GM18519 (cell line): ENCODE data around the gene PHACTR3.

Experiments
- ATAC-seq: cut with Tn5 transposase; IDR thresholded peaks from one replicate; pipeline ENCODE4 v1.9.1; 2021; ENCODE audit warnings: mild to moderate bottlenecking, moderate library complexity; ENCODE audit not compliant: unreplicated experiment, low FRiP score

The PHACTR3 gene

DNA sequence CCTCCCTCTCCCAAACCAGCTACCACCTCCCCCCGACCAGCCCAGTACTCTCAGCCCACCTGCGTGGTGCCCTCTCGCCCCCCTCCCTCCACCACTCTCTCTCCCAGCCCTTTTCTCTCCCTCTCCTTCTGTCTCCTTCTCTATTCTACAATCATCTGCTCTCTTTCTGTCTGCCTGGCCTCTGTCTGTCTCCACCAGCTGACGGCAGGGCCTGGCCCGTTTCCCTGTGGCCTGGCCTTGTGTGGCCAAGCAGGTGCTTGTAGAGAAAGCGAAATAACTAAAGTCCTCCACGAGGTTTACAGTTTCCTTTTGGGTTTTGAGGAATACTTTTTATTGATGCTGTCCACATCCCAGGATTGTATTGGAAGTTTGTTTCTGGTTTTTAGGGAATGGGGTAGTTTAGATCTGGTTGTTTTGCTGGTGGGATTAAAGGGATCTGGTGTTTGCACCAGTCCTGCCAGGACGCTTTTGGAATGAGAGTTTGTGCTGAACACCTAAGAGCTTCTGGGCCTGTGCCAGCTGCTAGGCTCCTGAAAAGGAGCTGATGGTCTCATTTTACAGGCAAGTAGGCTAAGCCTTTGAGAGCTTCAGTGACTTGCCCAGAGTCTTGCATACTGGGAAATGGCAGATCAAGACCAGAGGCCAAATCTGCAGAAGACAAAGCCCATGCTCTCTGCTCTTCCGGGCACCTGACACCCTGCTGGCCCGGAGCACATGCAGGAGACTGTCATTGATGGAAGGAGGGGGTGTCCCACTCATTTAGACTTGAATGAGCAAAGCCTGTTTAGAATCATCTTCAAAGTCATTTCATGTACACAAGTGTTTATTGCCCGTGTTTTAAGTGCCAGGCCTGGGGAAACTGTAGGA lies 167.4 kb downstream of the PHACTR3 start:
- ATAC-seq: no peak

DNA sequence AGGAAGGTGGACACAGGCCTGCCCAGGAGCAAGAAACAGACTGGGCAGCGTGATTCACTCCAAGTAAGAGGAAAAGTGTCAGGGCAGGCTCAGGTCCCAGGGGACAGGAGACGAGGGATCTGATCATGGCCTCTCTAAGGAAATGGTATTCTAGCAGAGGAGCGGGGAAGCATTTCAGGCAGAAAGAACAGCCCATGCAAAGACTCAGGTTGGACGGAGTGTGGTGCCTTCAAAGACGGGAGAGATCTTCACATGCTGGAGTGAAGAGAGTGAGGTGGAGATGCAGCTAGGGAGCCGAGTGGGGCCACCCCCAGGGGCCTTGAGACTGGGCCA lies 168.0 kb downstream of the PHACTR3 start:
- no peak for ATAC-seq

DNA sequence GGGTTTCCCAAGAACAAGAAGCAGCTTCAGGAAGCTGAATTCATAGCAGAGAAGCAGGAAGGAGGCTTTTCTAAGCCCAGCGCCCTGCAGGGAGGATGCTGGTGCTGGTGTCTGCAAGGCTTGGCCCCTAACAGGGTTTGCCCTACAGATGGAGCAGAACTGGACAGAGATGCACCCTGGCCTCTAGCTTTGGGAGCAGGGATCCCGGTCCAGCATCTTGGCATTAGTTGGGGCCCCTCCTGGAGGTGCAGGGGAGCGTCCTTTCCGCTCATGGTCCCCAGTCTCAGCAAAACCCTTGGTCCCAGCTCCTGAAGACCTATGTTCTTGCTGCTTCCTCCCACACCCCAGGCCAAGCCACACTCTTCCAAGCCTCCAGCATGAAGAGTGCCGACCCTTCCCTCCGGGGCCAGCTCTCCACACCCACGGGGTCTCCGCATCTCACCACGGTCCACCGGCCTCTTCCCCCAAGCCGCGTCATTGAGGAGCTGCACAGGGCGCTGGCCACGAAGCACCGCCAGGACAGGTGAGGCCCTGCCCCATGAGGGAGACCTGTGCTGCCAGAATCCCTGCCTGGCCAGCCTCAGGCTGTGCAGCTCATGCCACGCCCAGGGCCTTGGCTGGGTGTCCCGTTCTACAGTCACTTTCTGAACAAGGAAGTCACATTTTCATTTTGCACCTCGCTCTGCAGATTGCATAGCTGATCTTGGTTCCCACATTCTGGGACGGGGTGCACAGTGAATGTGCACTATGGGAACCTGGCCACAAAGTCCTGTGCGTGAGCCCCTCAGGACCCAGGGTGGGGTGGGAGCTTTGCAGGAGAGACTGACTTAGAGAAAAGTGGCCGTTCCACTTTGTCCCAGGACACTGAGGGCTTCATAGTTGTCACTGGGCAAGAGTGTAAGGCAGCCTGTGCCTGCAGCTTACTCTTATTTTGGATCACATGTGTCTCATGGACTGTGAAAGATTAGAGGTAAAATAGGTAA lies 168.9 kb downstream of the PHACTR3 start:
- ATAC-seq: no peak

DNA sequence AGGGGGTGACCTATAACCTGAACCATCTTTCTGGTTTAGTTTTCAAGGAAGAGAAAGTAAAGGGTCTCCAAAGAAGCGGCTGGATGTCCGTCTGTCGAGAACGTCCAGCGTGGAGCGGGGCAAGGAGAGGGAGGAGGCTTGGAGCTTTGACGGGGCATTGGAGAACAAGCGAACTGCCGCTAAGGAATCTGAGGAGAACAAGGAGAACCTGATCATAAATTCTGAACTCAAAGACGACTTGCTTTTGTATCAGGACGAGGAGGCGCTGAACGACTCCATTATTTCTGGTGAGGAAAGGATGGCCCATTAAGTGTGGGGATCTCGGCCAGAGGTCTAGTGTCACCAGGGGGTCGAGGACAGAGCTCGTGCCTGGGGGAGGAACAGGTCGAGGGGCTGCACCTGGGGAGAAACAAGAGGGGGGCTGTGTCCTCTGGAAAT lies 169.9 kb downstream of the PHACTR3 start:
- ATAC-seq: no peak

DNA sequence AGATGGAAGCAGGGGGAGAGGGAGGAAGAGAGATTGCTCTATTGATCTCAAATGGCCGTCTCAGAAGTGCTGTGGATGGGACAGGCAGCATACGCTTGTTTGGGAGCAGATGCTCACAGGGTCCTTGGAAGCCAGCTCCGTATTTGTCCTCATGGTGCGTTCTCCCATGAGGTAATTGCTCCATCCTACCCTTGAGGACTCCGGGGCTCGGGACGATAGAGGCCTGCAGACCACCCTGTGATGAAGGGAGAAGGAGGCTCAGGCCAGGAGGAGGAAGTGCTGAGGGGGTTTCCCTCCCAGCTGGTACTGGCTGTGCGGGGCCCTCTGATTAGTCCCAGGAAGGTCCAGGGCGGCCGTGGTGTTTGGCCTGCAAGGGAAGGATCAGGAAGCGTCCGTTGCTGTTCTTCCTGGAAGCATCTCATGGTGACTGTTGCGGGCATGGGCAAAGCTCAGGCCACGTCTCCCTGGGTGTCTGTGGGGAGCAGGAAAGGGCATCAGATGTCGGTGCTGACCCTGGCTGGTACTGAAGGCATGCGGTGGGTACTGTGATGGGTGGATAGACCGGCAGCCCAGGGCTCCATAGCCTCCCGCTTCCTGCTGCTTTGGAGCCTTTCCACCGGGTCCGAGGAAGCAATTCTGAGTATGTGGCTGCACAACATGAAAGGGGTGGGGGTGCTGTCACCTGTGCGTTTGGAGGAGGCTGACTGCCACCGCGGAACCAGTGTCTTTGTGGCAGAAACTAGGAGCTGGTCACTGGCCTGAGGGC lies 170.8 kb downstream of the PHACTR3 start:
- no peak for ATAC-seq

DNA sequence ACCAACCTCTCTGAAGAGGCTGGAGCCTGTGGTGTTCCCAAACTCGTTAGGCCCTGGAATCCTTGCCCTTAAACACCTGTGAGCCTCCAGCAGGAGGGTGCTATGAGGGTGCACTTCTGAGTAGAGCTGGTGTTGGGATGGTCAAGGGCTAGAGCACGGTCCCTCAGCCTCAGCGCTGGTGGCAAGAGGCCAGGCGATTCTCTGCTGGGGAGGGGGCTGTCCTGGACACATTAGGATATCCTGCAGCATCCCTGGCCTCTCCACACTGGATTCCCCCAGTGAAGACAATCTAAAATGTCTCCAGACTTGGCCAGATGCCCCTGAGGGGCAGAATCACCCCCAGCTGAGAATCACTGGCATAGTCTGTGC lies 171.3 kb downstream of the PHACTR3 start:
- ATAC-seq: no peak

DNA sequence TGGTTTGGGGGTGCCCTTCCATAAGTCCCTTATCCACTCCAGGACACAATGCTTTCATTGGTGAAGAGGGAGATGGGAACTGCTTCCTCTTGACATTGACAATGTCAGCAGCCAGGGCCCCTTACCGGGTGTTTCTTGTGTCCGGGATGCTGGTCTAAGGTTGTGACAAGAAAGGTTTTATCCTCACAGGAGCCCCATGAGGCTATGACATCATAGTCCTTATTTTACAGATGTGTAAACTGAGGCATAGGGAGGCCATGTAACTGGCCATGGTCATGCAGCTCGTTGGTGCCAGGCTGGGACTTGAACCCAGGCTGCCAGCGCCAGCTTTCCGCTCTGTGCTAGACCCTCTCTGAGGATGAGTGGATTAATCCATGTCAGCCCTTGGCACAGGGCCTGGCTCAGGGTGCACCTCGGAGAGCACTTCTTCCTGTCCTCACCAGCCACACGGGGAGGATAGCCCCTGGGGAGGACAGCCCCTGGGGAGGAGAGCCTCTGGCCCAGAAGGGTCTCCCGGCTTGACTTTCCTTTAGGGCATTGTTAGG lies 171.8 kb downstream of the PHACTR3 start:
- ATAC-seq: no peak

DNA sequence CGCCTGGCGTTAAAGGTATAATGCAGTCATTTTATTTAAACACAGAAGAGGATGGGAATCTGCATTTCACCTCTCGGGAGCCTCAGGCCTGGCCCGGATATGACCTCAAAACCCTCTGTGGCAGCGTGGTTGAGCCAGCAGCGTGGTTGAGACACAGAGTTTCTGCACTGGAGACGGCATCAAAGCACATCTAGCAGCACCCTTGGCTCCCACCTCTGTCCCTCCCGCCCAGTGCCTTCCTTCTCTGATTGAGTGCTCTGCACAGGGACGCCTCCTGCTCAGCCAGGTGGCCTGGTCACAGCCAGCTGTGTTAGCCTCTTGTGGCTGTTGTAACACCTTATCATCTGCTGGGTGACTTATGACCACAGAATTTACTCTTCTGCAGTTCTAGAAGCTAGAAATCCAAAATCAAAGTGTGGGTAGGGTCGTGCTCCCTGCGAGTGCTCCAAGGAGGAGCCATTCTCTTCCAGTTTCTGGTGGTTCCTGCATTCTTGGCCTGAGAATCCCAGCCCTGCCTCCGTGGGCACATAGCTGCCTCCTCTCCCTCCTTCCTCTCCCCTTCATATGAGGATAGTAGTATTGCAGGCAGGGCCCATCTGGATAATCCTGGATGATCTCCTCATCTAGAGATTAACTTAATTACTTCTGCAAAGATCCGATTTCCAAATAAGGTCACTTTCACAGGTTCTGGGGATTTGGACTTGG lies 172.4 kb downstream of the PHACTR3 start:
- no peak for ATAC-seq

DNA sequence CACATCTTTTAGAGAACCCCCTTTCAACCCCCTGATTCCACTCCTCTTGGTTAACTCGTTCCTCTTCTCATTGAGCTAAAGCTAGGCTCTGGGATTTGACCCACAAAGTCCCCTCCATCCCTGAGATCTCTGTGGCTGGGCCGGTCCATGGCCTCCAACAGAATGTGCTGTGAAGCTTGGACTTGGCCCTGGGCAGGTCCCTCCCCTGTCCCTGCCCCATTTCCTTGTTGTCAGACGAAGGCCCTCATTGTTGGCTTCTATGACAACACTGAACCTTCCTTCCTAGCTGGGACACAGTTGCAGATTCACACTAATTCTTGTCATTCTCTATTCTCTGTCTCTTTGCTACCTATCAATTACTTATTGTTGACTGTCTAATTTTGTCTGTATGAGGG lies 173.0 kb downstream of the PHACTR3 start:
- ATAC-seq: no peak

DNA sequence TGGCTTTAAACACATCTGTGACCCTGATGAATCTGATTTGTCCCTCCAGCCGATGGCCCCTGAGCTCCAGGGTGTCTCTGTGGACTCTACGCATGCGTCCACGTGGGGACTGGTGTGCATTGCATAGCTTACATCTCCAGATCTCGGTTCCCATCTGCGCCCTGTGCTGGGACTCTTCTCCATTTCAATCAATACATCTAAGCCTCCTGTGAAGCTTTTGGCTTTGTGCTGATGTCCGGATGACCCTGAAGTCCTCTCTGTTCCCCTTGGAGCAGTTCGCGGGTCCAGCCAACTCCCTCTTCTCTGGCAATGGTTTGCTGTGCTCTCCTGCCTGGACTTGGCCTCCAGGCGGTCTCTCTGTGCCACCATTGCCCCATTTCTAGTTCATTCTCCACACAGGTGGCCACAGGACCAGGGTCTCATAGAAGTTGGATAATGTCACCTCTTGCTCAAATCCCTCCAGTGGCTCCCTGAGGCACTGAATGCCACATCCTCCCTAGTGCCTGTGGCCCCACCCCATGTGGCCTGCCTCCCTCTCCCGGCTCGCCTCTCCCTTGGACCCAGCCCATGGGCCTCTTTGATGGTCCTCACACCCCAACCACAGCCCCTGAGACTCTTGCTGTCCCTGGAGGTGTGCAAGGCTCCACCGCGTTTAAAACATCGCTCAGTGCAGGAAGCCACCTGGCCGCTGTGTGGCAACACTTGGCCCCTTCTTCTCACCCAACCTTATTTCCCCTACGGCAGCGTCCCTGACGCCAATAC lies 173.7 kb downstream of the PHACTR3 start:
- no peak for ATAC-seq

DNA sequence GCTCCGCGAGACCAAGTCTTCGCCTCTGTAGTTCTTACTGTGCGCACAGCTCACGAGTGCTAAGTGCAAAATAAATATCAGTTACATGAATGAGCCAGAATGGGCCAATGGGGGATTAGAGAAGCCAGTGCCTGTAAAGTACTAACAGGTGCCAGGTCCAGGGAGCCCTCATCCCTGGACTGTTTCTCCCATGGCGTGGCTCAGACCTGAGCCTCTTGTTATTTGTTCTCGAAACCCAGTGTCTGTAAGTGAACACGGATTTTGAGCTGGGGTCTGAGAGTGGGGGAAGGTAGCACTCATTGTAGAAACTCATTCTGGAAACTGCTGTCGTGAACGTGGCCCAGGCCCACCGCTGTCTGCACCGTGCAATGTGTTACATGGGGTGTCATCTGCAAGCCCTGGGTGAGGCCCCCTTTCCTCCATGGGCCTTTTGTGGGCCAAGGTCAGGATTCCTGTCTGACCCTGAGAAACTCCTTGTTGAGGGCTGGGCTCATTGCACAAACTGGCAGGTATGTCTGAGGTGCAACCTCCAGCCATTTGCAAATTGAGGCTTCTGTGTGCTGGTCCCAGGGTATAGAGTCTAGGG lies 174.4 kb downstream of the PHACTR3 start:
- no peak for ATAC-seq

DNA sequence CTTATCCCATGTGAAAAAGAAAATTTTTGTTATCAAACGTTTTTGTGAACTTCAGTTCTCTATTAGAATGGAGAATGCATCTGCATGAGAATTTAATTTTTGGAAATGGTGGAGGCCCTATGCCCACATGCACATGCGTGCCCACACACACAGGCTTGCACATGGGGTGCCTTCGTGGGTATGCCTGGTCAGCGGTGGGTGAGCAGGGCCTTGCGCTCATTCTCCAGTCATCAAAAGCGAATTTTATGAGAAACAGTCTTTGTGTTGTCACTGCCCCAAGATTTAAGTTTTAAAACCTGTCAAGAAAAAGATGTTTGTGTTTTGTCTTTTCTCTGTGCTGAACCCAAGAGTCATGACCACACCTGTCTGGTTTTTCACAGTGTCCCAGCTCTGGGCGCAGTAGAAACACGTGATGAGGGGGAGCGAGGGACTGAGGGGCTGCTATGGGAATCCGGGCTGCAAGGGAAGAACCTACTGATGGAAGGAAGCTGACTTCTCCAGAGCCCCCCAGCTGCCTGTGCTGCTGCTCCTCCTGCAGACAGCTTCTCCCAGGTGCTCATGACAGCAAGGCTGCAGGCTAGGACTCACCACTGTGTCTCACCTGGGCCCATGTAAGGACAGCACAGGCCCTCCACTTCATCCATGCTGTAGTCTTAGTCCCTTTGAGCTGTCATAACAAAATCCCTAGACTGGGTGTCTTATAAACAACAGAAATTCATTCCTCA lies 175.5 kb downstream of the PHACTR3 start:
- ATAC-seq: no peak

DNA sequence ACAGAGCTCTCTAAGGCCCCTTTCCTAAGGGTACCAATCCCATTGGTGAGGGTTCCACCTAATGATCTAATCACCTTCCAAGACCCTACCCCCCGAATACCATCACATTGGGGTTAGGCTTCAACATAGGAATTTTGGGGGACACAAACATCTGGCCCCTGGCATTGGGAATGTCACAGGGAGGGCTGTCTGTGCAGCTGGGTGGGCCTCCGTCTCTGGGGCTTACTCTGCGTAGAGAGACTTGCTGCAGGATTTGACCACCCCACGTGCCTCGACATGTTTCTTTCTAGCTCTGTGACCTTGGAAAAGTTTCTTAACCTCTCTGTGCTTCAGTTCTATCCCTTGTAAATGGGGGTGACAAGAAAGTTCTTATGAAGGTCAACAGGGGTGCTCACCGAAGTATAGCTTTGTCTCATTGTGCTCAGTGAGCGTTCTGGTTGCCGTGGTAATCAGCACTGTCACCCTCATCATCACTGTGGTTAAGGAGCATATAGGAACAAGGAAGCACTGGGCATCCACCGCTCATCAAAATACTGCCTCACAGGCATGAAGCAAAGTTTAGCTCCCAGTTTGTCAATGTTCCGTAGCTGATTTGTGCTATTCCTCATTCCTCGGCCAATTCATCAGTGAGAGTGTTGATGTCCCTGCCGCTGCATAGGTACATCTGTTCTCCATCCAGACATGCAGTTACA lies 176.3 kb downstream of the PHACTR3 start:
- ATAC-seq: no peak

DNA sequence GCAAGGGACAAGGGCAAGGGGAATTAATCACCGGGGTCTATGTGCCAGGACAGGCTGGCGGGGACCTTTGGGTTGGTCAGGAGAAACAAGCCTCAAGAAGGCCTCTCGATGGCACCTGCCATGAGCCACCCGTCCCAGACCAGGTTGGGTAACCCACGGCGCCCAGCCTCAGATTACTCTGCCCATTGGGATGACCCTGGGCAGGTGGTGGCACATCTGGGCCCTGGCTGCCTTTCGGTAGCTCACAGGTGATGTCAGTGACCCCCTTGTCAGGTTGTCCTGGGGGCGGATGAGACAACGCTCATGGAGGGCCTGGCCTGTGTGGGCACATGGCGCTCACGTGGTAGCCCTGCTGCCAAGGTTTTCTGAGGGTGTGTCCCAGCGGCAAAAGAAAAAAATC lies 176.9 kb downstream of the PHACTR3 start:
- ATAC-seq: no peak

DNA sequence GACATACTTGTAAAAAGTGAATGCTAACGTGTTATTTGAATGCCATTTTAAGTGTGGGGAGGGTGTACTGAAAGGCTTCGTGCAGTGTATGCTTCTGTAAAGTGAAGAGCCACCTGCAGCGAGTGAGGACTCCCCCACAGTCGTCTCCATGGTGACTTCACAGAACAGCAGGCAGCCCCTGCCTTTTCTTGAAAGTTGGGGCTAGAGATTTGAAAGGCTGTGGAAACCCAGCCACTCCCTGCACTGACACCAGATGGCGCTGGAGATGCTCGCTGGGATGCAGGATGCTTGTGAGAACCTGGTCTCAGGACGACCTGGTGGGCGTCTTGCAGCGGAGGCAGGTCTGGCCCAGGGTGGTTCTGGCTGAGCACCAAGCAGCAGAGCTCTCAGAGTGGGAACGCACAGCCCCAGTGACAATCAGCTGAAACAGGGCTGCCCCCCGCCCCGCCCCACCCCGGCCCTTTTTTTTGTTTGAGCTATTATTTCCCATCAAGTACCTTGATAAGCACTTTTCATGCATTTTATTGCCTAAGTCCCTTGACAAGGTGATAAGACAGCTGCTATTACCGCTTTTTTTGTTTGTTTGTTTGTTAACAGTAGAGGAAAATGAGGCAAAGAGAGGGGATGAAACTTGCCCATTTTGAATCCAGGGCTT lies 178.8 kb downstream of the PHACTR3 start:
- ATAC-seq: peak; percentile 42

DNA sequence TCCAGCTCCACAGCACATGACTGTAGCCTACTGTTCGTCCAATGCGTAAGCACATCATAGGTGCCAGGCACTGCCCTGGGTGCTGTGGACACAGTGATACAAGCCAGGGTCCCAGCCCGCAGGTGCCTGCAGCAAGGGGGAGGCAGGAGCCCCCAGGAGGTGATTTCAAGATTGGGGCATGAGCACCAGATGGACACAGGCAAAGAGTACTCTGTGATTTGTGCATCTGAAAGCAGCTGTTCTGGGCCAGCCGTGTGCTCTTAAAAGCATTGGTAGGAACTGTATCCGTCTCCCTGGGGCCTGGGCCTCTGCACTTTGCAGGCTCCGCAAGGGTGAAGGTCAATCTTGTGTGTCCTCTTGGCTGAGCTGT lies 179.3 kb downstream of the PHACTR3 start:
- no peak for ATAC-seq

DNA sequence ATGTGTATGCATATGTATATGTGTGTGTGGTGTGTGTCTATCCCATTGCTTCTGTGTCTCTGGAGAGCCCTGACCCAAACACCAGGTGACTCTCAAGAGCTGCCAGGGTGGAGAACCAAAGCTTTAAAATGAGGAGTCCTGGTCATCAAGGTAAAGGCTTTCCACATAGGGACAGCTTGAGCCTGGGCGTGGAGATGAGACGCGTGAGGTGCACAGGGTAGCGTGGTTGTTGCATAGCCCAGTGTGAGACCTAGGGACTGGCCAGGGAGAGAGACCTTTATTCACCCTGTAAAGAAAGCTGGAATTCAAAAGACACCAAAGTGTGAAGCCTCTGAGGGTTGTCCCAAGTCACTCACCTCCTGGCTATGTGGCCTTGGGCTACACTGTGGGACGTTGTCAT lies 180.0 kb downstream of the PHACTR3 start:
- no peak for ATAC-seq
